ENCODE results near the gene MYBPC1.
"Not testable (repeated sequence)": the region's sequence is repeated elsewhere in the genome, so short reads cannot be mapped to it uniquely, and the experiment has no call there.

Gene MYBPC1

GRCh38 chr12:101594700-101595099 is at the start of gene MYBPC1:
Gene MYBPC1, plus strand, starts transcription at chr12:101594971. Its CDS starts 100 bp downstream, at chr12:101595071.
- H3K27me3 Mint-ChIP-seq = peaks cover 0 to 3% of the 10 kb centered on the region in 2 donors
- no peak within 1 kb of the TSS for H3K4me3 Mint-ChIP-seq
- peak in 1 of 2 donors; percentile 72 for ATAC-seq (replicated peaks)
- no peaks in the 10 kb centered on the region for H3K9me3 Mint-ChIP-seq
- no peak within 1 kb of the TSS for H3K27ac Mint-ChIP-seq
- H3K36me3 Mint-ChIP-seq = no peaks in the 10 kb centered on the region
- DNase-seq = no peak
- no peaks in the 10 kb centered on the region for H3K4me1 Mint-ChIP-seq

- no peak overlapping the region for H3K27ac Mint-ChIP-seq
- H3K9me3 Mint-ChIP-seq = peaks cover 4 to 11% of the 10 kb centered on the region in 2 donors
- H3K36me3 Mint-ChIP-seq = peaks cover 2 to 6% of the 10 kb centered on the region in 2 donors
- peak; percentile 4 for DNase-seq
- H3K4me1 Mint-ChIP-seq = no peaks in the 10 kb centered on the region
- ATAC-seq (replicated peaks) = peak; percentile 67 to 93
- no peak overlapping the region for H3K4me3 Mint-ChIP-seq
- peaks cover 16 to 25% of the 10 kb centered on the region in 2 donors for H3K27me3 Mint-ChIP-seq
These were observed 43.2 kb upstream of the MYBPC1 start for GRCh38 chr12:101551362-101552114.

- Mint-ChIP-seq H3K27me3 (peaks cover 16 to 25% of the 10 kb centered on the region in 2 donors), H3K36me3 (peaks cover 2 to 6% of the 10 kb centered on the region in 2 donors), H3K4me1 (no peaks in the 10 kb centered on the region), H3K27ac (no peak overlapping the region), H3K4me3 (no peak overlapping the region), H3K9me3 (peaks cover 4 to 11% of the 10 kb centered on the region in 2 donors)
- DNase-seq (no peak), ATAC-seq (replicated peaks) (no peak)
These were observed 42.5 kb upstream of the MYBPC1 start for GRCh38 chr12:101552277-101552676.

- no peak for ATAC-seq (replicated peaks)
- Mint-ChIP-seq H3K36me3 (peaks cover 0 to 1% of the 10 kb centered on the region in 2 donors), H3K27ac (no peak overlapping the region), H3K4me3 (no peak overlapping the region), H3K27me3 (peaks cover 16 to 19% of the 10 kb centered on the region in 2 donors), H3K9me3 (peaks cover 3 to 5% of the 10 kb centered on the region in 2 donors), H3K4me1 (no peaks in the 10 kb centered on the region)
- DNase-seq = no peak
These were observed 37.7 kb upstream of the MYBPC1 start for GRCh38 chr12:101557094-101557493.

GRCh38 chr12:101558726-101559125 is 36.0 kb upstream of the MYBPC1 start:
- not testable (repeated sequence) for H3K27ac Mint-ChIP-seq; H3K4me1 Mint-ChIP-seq; H3K4me3 Mint-ChIP-seq; H3K9me3 Mint-ChIP-seq; ATAC-seq (replicated peaks); DNase-seq; H3K36me3 Mint-ChIP-seq
- H3K27me3 Mint-ChIP-seq = peaks cover 14 to 18% of the 10 kb centered on the region in 2 donors

GRCh38 chr12:101563212-101563611 is 31.6 kb upstream of the MYBPC1 start:
- Mint-ChIP-seq H3K27ac (no peak overlapping the region), H3K4me1 (peaks cover 10 to 11% of the 10 kb centered on the region in 2 donors), H3K36me3 (peaks cover 1 to 4% of the 10 kb centered on the region in 2 donors), H3K4me3 (no peak overlapping the region), H3K27me3 (peaks cover 14 to 15% of the 10 kb centered on the region in 2 donors), H3K9me3 (peaks cover 5 to 8% of the 10 kb centered on the region in 2 donors)
- ATAC-seq (replicated peaks) (peak in 1 of 2 donors; percentile 34), DNase-seq (no peak)

- Mint-ChIP-seq H3K4me3 (no peak overlapping the region), H3K4me1 (peaks cover 10 to 12% of the 10 kb centered on the region in 2 donors), H3K27me3 (peaks cover 14 to 15% of the 10 kb centered on the region in 2 donors), H3K36me3 (peaks cover 1 to 4% of the 10 kb centered on the region in 2 donors), H3K27ac (no peak overlapping the region), H3K9me3 (peaks cover 4 to 8% of the 10 kb centered on the region in 2 donors)
- no peak for DNase-seq
- no peak for ATAC-seq (replicated peaks)
These were observed 29.9 kb upstream of the MYBPC1 start for GRCh38 chr12:101564912-101565311.

GRCh38 chr12:101566318-101566717 is 28.5 kb upstream of the MYBPC1 start:
- DNase-seq = no peak
- Mint-ChIP-seq H3K9me3 (peaks cover 0 to 5% of the 10 kb centered on the region in 2 donors), H3K36me3 (peaks cover 0 to 4% of the 10 kb centered on the region in 2 donors), H3K27me3 (peaks cover 14 to 15% of the 10 kb centered on the region in 2 donors), H3K4me3 (no peak overlapping the region), H3K27ac (peak overlapping the region; percentile 72), H3K4me1 (peaks cover 12 to 19% of the 10 kb centered on the region in 2 donors)
- peak; percentile 56 to 69 for ATAC-seq (replicated peaks)

- H3K4me3 Mint-ChIP-seq = no peak overlapping the region
- H3K36me3 Mint-ChIP-seq = peaks cover 0 to 4% of the 10 kb centered on the region in 2 donors
- H3K27ac Mint-ChIP-seq = no peak overlapping the region
- no peak for ATAC-seq (replicated peaks)
- no peak for DNase-seq
- H3K9me3 Mint-ChIP-seq = peaks cover 0 to 5% of the 10 kb centered on the region in 2 donors
- peaks cover 14 to 15% of the 10 kb centered on the region in 2 donors for H3K27me3 Mint-ChIP-seq
- H3K4me1 Mint-ChIP-seq = peaks cover 12 to 19% of the 10 kb centered on the region in 2 donors
These were observed 26.9 kb upstream of the MYBPC1 start for GRCh38 chr12:101567918-101568317.

- H3K27me3 Mint-ChIP-seq = peaks cover 6 to 7% of the 10 kb centered on the region in 2 donors
- ATAC-seq (replicated peaks) (peak; percentile 29 to 42), DNase-seq (no peak)
- peaks cover 9 to 19% of the 10 kb centered on the region in 2 donors for H3K4me1 Mint-ChIP-seq
- peaks cover 0 to 4% of the 10 kb centered on the region in 2 donors for H3K36me3 Mint-ChIP-seq
- peak overlapping the region in 1 of 2 donors; percentile 26 for H3K4me3 Mint-ChIP-seq
- H3K9me3 Mint-ChIP-seq = peaks cover 0 to 5% of the 10 kb centered on the region in 2 donors
- H3K27ac Mint-ChIP-seq = no peak overlapping the region
These were observed 24.7 kb upstream of the MYBPC1 start for GRCh38 chr12:101570047-101570446.

GRCh38 chr12:101571105-101571504 is 23.7 kb upstream of the MYBPC1 start:
- Mint-ChIP-seq H3K4me1 (peaks cover 5 to 10% of the 10 kb centered on the region in 2 donors), H3K4me3 (no peak overlapping the region), H3K36me3 (peaks cover 0 to 1% of the 10 kb centered on the region in 2 donors), H3K27me3 (peaks cover 0 to 2% of the 10 kb centered on the region in 2 donors), H3K9me3 (peaks cover 0 to 1% of the 10 kb centered on the region in 2 donors), H3K27ac (no peak overlapping the region)
- DNase-seq (no peak), ATAC-seq (replicated peaks) (no peak)

GRCh38 chr12:101573743-101574142 is 21.0 kb upstream of the MYBPC1 start:
- H3K27ac Mint-ChIP-seq = no peak overlapping the region
- no peak for ATAC-seq (replicated peaks)
- H3K36me3 Mint-ChIP-seq = no peaks in the 10 kb centered on the region
- DNase-seq = no peak
- H3K27me3 Mint-ChIP-seq = no peaks in the 10 kb centered on the region
- H3K4me3 Mint-ChIP-seq = no peak overlapping the region
- H3K4me1 Mint-ChIP-seq = peaks cover 3 to 8% of the 10 kb centered on the region in 2 donors
- no peaks in the 10 kb centered on the region for H3K9me3 Mint-ChIP-seq

GRCh38 chr12:101578417-101578816 is 16.4 kb upstream of the MYBPC1 start:
- H3K27me3 Mint-ChIP-seq = peaks cover 0 to 6% of the 10 kb centered on the region in 2 donors
- H3K9me3 Mint-ChIP-seq = no peaks in the 10 kb centered on the region
- H3K27ac Mint-ChIP-seq = no peak overlapping the region
- DNase-seq (no peak), ATAC-seq (replicated peaks) (no peak)
- no peak overlapping the region for H3K4me3 Mint-ChIP-seq
- H3K4me1 Mint-ChIP-seq = no peaks in the 10 kb centered on the region
- no peaks in the 10 kb centered on the region for H3K36me3 Mint-ChIP-seq

GRCh38 chr12:101581190-101581589 is 13.6 kb upstream of the MYBPC1 start:
- peaks cover 0 to 14% of the 10 kb centered on the region in 2 donors for H3K27me3 Mint-ChIP-seq
- no peak overlapping the region for H3K27ac Mint-ChIP-seq
- no peaks in the 10 kb centered on the region for H3K4me1 Mint-ChIP-seq
- no peak for ATAC-seq (replicated peaks)
- no peak for DNase-seq
- H3K9me3 Mint-ChIP-seq = no peaks in the 10 kb centered on the region
- H3K36me3 Mint-ChIP-seq = no peaks in the 10 kb centered on the region
- no peak overlapping the region for H3K4me3 Mint-ChIP-seq

GRCh38 chr12:101582937-101583336 is 11.8 kb upstream of the MYBPC1 start:
- Mint-ChIP-seq H3K36me3 (no peaks in the 10 kb centered on the region), H3K4me3 (no peak overlapping the region), H3K27me3 (peaks cover 6 to 21% of the 10 kb centered on the region in 2 donors), H3K4me1 (no peaks in the 10 kb centered on the region), H3K9me3 (peaks cover 0 to 2% of the 10 kb centered on the region in 2 donors), H3K27ac (no peak overlapping the region)
- no peak for ATAC-seq (replicated peaks)
- no peak for DNase-seq

Measured in stimulated activated naive B cell treated with anti-CD40 and anti-IgM and Interleukin-4, amounts not matched to agents 10 μg/mL and 1 μg/mL and 100 μg/mL, for 72 hours (primary cell).